Left hindlimb (tissue), 1 donor: ENCODE results near the gene ANKRD1.
"Not testable (repeated sequence)": the region's sequence is repeated elsewhere in the genome, so short reads cannot be mapped to it uniquely, and the experiment has no call there.

Experiments used
- DNase-seq: peaks from one replicate; pipeline ENCODE4 v3.0.0-alpha.2; 2018

Gene ANKRD1

GRCh38 chr10:90920986-90921666 is at the start of gene ANKRD1:
Gene ANKRD1 (minus strand): TSS chr10:90921087. CDS start chr10:90921027, 60 bp downstream.
- DNase-seq: no peak

DNA sequence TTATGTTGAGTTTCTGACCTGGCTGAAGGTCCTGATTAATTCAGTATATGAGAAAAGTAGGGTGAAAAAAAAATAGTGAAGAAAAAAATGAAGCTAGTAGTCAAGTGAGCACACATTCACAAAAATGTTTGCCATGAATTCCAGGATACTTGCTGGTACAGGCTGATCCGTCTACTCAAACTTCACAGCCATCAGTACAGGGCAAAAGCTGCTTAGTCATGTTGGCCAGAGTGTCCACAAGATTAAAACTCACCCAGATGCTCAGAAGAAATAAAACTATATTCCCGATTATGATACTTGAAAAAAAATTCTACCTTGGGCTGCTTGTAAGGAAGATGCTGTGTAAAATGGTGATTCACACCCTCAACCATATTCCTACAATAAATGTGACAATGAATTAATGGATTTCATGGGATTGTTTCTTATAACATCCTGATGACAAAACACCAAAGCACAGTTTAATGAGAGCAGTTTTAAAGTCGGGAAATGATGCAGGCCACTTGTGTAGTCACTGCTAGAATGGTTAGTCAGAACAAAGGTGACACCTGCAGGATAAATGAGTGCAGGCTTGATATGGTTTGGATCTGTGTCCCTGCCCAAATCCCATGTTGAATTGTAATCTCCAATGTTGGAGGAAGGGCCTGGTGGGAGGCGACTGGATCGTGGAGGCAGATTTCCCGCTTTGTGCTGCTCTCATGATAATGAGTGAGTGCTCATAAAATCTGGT is 49.2 kb upstream of the ANKRD1 start:
- no peak for DNase-seq

GRCh38 chr10:90969121-90969534 is 48.2 kb upstream of the ANKRD1 start:
- no peak for DNase-seq

- no peak for DNase-seq
Measured at GRCh38 chr10:90968328-90969081, 47.6 kb upstream of the ANKRD1 start.

DNA sequence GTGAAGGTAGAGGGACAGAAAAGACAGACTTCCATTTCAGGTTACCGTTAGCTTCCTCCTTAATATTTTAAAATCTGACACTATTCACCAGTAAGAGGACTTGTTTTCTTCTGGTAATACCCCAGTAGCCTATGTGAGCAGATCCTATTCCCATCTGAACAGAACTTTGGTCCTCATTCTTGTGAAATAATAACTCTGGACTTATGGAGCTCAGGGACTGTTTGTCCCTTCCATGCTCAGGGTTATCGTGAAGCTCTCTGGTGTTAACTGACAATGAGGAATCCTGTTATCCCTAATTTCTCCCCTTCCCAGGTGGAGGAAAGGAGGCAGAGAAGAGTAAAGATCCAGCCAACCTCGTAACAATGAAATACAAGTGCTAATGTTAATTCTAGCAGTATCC is 47.0 kb upstream of the ANKRD1 start:
- DNase-seq: no peak

DNA sequence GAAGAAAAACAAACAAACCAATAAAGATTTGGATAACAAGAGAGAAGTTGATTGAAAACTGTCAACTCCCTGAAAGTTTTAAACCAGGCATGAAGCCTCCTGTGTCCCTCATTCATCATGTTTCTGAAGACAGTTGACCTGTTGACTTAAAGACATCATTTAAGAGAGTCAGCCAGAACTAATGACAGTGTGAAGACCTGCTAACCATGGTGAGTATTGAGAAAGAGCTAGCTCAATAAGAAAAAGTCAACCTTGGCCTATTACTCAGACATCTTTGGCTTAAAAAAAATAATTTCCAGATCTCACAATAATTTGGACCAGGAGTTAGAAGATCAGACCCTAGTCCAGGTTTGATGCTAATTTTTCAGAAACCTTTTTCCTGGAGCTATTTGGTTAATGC is 45.3 kb upstream of the ANKRD1 start:
- DNase-seq: no peak

DNA sequence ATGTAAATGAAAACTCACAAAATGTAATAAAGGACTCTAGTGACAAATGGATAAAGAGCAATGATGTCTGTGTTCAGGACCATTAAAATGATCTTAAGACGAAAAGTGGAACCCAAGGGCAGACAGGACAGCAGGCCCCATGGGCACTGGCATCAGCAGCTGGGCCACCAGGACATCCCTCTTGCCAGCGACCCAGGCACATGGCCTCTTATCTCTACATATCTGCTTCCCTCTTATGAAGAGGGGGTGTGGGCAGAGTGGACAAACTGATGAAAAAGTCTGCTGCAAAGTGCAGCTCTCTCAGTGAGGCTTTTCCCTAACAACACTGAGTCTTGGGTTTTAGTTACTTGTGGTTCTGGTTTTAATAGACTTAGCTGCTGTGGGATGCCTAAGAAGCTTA is 44.8 kb upstream of the ANKRD1 start:
- no peak for DNase-seq

- DNase-seq: peak; percentile 42
Measured at GRCh38 chr10:90964781-90965465, 44.0 kb upstream of the ANKRD1 start.

DNA sequence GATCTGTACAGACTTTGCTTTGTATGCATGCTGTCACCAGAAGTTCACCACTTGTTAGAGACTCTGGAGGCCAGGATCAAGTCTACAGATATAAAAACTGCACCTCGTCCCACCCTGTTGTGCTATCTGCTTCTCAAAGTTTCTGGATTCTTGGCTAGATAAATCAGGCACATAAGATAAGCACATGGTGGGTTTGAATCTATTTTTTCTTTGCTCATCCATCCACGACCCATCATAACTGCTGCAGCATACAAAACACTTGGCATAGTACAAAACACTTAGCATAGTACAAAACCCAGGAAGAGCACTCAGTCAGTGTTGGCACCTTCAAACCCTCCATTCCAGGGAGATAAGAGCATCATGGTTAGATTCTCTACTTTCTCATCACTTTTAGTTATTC is 42.4 kb upstream of the ANKRD1 start:
- DNase-seq: no peak

DNA sequence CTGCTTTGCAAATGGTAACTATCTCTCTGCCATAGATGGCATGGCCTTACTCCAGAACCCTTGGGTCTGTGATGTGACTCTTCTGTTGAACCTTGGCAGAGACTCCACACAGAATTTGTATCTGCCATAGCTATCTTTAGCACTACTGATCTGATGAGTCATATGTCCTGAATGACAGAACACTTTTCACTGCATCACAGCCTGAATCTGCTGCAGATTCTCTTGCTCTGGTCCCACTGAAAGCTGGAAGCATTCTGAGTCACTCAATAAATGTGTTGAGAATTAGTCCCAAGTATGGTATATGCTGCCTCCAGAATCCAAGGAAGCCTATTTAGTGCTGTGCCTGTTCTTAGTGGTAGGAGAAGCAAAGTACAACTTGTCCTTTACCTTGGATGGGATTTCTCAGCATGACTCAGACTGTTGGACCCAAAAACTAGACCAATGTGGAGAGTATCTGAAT is 39.5 kb upstream of the ANKRD1 start:
- DNase-seq: no peak

DNA sequence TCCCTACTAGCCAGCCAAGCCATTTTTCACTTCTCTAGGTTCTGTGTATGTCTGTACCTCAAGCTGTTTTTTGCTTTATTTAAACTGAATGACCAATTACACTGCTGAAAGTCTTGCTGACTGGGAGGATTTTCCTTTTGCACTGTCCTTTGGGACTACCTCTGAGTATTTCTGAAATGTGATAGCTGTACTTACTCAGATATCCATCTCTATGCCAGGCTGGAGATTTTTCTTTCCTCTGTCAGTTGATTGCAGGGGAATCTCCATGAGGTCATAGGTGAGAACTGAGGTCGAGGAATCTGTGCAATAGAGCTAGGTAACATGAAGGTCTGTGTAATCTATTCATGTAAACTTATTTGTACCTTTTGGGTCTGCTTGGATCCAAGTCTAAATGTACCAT is 38.9 kb upstream of the ANKRD1 start:
- DNase-seq: no peak

DNA sequence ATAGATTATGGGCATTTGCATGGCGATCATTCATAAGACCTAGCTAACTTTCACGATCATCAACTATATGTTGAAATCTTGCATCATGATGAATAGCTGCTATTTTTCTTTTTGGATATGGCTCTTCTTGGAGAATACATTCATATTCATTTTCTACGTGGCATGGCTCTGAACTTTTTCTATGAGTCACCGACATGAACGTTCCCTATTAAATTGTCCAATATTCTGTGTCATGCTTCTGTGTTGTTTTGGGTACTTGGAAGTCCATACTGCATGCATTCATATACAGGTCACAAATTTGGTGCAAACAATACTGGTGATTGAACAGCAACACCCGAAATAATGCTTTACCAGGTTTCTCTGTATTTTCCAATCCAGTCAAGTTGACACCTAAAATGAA is 37.9 kb upstream of the ANKRD1 start:
- no peak for DNase-seq

GRCh38 chr10:90947030-90947960 is 26.4 kb upstream of the ANKRD1 start:
- no peak for DNase-seq

- DNase-seq: no peak
Measured at GRCh38 chr10:90945491-90946070, 24.7 kb upstream of the ANKRD1 start.

DNA sequence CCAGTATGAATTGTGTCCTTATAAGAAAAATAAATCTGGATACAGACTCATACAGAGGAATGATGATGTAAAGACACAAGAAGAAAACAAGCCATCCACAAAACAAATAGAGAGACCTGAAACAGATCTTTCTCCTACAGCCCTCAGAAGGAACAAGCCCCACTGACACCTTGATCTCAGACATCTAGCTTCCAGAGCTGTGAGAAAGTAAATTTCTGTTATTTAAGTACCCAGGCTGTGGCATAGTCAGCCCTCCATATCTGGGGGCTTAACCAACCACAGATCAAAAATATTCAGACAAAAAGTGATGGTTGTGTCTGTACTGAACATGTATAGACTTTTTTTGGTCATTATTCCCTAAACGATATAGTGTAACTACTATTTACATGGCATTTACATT is 23.9 kb upstream of the ANKRD1 start:
- no peak for DNase-seq

DNA sequence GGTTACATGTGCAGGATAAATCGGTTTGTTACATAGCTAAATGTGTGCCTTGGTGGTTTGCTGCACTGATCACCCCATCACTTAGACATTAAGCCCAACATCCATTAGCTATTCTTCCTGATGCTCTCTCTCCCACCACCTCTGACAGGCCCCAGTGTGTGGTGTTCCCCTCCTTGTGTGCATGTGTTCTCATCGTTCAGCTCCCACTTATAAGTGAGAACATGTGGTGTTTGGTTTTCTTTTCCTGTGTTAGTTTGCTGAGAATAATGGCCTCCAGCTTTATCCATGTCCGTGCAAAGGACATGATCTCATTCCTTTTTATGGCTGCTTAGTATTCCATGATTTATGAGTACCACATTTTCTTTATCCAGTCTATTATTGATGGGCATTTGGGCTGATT is 22.1 kb upstream of the ANKRD1 start:
- not testable (repeated sequence) for DNase-seq

DNA sequence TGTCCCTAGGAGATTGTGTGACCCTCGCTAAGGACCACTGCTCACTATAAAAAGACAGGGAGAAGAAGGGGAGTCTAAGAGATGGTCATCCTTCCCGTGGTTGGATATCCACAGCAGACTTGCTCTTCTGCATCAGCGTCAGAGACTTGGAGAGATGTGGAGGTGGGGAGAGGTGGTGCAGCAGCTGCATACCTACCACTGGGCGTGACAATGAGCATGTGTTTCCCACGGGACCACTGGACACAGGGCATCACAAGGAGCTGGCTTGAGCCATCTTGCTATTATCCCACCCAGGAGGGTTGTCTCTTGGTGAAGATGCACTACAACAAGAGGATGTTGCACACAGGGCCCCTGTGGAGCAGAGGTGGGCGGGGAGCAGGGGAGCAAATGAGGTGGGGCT is 18.8 kb upstream of the ANKRD1 start:
- DNase-seq: no peak

- no peak for DNase-seq
Measured at GRCh38 chr10:90939116-90939515, 18.2 kb upstream of the ANKRD1 start.

- no peak for DNase-seq
Measured at GRCh38 chr10:90937645-90938258, 16.9 kb upstream of the ANKRD1 start.

- no peak for DNase-seq
Measured at GRCh38 chr10:90936276-90936659, 15.4 kb upstream of the ANKRD1 start.

- no peak for DNase-seq
Measured at GRCh38 chr10:90935581-90936275, 14.8 kb upstream of the ANKRD1 start.
